ENCODE data around the gene SLC22A31.

GRCh38 chr16:89177501-89177900 is 22.8 kb downstream of the SLC22A31 start:
- TF ChIP-seq POLR2AphosphoS5 (IDR thresholded peaks at IDR 0.05) (no peak), POLR2A (IDR thresholded peaks at IDR 0.05; ENCODE audit: low read depth) (no peak), CTCF (IDR thresholded peaks at IDR 0.05) (no peak)

Measured in esophagus muscularis mucosa (tissue), 3 donors.